GM18520 (cell line): ENCODE results near the gene HOXD10.

Experiments
- ATAC-seq: cut with Tn5 transposase; IDR thresholded peaks from one replicate; pipeline ENCODE4 v1.9.1; 2021; ENCODE audit not compliant: unreplicated experiment

The HOXD10 gene

DNA sequence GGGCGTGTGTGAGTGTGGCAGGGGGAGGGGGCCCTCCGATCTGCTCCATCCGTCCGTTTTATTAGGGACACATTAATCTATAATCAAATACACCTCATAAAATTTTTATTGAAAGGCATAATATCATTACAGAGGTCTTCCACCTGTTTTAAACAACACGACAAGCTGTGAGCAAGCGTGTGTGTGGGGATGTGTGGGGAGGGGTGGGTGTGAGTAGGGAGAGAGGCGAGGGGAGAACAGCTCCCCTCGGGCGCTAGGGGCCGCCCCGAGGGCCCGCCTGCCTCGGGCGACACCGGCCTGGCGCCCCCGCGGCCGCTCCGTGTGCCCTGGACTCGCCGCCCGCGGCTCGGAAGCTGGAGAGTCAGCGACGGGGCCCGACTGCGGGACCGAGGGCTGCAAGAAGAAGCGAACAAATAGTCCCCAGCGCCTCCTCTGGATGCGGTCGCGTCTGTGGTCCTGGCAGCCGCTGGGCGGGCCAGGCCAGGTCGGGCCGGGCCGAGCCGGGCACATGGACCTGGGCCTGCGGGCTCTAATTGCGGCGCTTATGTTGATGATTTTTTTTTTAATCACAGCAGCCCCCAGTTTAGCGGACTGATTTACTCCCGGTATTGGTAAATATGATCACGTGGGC is 5.6 kb downstream of the HOXD10 start:
- ATAC-seq, result no peak

DNA sequence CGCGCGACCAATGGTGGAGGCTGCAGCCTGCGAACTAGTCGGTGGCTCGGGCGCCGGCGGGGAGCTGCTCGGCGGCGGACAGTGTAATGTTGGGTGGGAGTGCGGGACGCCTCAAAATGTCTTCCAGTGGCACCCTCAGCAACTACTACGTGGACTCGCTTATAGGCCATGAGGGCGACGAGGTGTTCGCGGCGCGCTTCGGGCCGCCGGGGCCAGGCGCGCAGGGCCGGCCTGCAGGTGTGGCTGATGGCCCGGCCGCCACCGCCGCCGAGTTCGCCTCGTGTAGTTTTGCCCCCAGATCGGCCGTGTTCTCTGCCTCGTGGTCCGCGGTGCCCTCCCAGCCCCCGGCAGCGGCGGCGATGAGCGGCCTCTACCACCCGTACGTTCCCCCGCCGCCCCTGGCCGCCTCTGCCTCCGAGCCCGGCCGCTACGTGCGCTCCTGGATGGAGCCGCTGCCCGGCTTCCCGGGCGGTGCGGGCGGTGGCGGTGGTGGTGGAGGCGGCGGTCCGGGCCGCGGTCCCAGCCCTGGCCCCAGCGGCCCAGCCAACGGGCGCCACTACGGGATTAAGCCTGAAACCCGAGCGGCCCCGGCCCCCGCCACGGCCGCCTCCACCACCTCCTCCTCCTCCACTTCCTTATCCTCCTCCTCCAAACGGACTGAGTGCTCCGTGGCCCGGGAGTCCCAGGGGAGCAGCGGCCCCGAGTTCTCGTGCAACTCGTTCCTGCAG is 6.3 kb downstream of the HOXD10 start, which contains the start of gene HOXD9:
HOXD9 (plus strand) TSS at position 37 of the 728 bp plus-strand sequence; CDS start at position 87, 50 bp downstream.
- ATAC-seq, result no peak

DNA sequence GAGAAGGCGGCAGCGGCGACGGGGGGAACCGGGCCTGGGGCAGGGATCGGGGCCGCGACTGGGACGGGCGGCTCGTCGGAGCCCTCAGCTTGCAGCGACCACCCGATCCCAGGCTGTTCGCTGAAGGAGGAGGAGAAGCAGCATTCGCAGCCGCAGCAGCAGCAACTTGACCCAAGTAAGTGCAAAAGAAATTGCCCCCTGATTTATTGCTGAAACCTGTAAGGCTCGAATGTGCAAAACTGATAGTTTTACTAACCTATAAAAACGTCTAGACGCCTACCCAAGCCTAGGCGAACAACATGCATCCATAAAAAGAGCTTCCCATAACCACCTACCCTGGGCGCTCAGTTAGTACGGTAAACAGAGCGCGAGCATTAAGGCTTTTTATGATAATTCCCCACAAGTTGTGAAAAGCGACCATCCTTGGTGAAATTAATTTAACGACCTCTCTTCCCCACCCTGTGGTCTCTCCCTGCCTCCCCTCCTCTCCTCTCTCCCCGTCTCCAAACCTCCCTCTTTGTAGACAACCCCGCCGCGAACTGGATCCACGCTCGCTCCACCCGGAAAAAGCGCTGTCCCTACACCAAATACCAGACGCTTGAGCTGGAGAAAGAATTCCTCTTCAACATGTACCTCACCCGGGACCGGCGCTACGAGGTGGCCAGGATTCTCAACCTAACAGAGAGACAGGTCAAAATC is 7.0 kb downstream of the HOXD10 start:
- no peak for ATAC-seq

DNA sequence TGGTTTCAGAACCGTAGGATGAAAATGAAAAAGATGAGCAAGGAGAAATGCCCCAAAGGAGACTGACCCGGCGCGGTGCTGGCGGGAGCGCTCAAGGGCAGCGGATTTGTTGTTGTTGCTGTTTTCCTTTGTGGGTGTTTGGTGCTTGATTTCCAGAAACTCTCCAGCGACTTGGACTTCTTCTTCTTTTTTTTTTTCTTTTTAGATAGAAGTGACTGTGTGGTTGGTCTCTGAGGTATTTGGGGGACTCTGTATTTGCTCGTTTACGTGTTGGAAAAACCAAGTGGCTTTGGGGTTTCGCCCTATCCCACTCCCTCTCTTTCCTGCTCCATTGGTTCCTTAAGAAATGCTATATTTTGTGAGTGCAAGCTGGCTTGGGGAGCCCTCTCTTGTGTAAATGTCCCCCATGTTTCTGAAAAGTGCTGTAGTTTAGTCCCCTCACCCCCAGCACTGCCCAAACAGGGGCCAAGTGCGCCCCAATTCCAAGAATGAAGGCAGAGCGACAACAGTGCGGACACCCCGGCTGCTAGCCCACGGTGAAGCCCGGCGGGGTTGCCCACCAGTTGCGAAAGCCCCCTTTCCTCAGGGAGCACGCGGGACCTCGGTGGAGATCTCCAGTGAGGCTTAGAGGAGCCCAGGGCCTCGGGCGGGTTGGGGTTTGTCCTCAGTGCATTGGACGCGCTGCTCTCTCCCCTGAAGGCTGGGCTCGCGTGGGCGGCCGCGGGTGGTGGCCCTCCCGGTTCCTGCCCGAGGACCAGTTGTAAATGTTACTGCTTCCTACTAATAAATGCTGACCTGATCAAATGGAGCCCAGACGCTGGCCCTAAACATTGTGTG is 7.8 kb downstream of the HOXD10 start:
- ATAC-seq, result no peak

DNA sequence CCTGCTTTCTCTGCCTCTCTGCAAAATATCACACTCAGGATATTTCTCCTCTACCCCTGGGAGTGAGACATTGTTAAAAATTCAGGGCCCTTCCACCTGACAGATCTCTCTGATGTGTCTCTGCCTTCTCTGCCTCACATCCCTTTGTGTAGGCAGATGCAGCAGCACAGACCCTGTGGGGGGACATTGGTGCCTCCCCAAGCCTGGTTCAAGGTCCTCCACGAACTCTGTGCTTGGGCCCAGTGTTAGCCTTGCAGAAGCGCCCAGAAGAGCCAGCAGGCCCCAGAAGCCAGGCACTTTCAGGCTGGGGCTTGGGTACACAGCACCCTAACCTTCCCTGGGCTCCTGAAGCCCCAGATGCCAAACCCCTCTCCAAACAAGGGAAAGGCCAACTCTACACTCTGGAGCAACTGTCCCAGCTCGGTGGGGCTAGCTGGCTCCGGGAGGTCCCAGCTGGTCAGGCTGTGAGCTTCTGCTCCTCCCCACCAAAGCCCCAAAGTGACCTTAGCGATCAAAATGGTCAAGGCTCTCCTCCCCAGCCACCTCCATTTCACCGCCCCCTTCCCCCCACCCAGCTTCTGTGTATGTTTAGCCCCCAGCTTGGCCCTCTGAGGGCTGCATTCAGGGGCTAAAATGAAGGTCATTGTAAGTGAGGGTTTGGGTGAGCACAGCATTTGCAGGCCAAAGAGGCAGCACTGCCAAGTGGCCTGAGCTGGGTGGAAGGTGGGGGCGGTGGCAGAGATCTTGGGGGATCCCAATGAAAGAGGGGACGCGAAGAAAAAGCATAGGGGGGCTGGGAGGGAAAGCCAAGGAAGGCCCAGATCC is 8.6 kb downstream of the HOXD10 start:
- ATAC-seq, result no peak

DNA sequence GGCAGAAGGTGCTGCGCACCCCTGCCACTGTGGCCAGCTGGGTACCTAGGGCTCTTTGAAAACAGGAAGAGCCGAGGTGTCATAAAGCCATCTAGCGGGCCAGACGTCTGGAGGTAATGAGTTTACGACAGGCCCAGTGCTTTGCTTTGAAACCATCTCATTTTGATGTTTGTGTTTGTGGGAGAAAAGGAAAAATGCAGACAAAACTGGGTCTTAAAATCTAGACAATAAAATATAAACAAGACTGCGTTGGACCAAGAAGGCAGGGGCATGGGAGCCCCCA is 9.1 kb downstream of the HOXD10 start:
- no peak for ATAC-seq

DNA sequence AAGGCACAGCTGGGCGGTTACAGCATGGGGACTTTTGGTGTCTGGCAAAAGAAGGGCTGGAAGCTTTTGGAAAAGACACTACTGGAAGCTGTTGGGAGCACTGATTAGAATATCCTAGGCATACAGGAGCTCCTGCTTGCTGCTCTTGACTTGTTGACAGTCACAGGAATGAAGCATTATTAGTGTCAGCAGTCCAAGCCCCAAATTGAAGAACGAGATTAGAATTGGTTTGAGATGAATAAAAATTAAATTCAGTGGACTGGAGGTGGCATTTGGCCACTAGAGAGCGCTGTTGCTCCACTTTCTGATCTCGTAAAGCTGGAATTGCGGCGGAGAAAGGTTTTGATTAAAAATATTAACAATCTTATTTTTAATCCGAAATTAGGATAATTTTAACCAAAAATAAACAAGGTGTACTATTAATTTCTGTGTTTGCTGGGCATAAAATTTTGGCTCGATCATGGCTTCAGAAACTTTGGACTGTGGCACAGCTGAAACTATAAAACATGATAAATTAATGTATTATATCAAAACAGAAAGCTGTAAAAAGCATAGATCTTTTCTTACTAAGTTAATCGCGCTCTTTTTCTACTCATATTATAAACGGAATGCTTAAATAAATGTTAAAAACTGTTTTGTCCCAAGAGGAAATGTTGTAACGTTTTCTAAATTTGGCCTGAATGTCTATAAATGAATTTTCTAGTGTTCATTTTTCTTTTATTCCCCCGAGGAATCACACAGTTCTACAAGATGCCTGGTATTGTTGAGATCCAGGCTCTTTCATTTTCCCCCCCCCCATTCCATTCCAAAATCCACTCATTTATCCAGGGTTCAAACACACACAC is 10.6 kb downstream of the HOXD10 start:
- ATAC-seq, result no peak

DNA sequence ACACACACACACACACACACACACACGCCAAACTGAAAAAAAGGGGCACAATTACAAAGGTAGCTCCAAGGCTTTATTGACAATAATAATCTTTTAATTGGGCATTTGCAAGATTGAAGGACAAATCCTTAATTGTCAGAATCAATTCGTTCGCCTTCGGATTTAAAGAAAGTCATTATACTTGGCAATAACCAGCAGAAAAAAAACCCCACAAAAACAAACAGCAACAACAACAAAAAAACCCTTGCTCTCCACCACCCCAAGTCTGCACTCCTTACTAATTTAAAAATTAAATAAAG is 11.1 kb downstream of the HOXD10 start:
- ATAC-seq, result no peak

DNA sequence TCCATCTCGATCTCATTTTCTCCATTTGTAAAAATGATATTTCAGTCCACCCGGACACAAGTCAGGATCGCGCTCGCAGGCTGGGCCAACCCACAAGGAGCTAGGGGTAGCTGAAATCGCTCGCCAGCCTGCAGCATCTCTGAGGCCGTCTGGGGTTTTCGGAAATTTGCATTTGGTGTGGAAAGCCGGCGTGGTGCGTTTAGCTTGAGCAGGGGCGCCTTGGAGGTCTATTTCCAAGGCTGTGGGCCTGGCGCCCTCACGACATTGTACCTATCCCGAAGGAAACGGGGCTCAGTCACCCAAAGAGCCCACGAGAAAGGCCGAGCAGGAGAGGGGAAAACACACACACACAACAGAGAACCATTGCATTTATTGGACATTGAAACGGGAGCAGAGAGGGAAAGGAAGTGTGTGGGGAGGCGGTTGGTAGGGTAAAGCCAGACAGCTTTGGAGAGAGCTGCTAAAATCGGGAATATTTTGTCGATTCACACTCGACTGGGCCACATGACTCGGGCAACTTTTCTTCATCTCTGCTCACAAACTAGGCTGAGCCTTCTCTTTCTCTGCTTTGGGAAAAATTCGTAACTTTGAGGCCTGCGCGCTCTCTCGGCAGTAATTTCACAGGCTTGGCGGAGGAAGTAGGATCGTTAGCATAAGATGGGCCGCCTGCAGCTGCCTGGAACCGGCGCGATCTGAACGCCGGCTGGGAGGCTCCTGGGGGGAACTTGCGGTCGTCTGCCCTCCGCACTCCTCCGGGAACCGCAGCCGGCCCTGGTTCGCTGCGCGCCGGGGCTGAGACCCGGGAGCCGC is 11.8 kb downstream of the HOXD10 start:
- no peak for ATAC-seq

DNA sequence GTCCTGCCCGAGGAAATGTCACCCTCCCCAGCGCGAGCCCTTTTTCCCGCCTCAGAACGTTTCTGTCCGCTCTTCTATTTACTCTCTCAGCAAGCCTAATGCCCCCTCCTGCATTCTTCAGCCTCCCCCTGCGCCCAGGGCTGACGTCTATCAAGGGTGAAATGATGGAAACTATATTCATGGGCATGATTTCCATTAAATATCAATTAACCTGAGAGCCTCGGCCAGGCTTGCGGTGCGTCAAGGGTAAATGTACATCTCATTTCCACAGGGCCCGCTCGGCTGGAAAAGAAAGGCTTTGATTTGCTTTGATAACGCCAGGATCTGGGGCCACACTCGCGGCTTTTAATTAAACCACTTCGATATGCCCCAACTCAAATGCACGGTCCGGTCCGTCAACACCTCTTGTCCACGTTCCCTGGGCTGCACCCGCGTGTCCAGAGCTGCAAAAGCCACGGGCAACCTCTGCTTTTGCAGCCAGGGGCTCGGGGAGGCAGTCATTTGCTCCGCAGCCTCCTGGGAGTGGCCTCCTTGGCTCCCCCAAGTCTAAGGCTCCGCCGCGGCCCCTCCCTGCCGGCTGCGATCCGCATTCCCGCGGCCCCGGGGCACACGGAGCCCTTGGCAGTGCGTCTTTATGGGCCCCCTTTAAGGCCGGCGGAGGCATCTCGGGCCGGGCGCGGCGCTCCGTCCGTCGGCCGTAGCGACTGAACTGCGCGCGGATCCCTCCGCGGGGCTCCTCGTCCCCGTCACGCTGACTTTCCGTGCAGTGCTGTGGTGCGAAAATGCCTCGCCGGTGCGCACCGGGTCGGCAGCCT is 12.6 kb downstream of the HOXD10 start, which contains the start of gene HOXD8:
HOXD8 (plus strand) TSS at position 724 of the 815 bp plus-strand sequence. CDS start 662 bp downstream, outside the sequence.
- ATAC-seq, result no peak

DNA sequence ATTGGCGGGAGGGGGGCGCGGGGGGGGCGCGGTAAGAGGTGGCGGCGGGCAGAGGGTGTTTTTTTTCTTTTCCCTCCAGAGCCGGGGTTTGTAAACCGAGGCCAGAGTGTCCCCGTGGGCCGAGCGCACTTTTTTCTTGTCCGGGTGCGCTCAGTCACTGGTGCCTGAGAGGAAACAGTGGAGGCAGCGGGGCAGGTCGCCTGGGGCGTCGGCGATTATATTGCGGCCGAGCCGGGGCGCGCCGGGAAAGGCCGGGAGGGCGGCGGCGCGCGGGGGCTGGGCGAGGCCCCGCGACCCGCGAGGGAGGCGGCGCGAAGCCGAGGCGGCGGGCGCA is 13.2 kb downstream of the HOXD10 start:
- no peak for ATAC-seq

DNA sequence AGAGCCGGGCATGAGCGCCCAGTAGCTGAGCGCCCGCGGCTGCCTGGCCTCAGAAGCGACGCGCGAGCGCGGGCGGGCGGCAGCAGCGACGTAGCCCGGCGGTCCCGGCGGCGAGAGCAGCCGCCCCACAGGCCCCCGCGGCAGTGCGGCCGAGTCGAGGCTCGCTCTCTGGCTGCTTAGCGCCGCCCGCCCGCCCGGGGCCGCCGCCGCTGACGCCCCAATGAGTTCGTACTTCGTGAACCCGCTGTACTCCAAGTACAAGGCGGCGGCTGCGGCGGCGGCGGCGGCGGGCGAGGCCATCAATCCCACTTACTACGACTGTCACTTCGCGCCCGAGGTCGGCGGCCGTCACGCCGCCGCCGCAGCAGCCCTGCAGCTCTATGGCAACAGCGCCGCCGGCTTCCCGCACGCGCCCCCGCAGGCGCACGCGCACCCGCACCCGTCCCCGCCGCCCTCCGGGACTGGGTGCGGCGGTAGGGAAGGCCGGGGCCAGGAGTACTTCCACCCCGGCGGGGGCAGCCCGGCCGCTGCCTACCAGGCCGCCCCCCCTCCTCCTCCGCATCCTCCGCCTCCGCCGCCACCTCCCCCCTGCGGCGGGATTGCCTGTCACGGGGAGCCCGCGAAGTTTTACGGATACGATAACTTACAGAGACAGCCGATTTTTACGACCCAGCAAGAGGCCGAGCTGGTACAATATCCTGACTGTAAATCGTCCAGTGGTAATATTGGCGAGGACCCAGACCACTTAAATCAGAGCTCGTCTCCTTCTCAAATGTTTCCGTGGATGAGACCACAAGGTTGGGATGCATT is 13.8 kb downstream of the HOXD10 start:
- no peak for ATAC-seq

DNA sequence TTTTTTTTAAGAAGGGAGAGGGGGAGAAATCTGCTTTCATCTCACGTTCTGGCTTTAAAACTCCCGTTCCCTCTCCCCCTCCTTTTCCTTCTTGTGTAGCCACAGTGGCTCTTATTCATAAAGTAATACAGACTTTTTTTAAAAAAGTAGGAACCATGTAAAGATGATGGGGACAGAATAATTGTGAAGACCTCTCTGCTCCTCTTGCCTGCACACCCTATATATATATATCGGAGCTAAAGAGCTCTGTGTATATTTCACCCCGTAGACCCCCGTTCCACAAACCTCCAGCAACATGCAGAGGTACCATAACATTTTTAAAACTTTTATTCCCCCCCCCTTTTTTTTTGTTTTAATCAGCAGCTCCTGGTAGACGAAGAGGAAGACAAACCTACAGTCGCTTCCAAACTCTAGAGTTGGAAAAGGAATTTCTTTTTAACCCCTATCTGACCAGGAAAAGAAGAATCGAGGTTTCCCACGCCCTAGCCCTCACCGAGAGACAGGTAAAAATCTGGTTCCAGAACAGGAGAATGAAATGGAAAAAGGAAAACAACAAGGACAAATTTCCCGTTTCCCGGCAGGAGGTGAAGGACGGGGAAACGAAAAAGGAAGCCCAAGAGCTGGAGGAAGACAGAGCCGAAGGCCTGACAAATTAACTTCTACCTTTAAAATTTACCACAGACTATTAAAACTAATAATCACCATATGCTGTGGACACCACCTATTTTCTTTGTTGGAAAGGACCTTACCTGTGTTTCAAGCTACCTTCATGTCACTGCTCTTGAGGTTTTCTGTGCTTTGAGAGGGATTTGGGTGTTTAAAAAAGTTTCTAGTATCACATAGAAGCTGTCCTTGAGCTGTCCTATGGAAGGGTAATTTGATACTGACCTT is 14.6 kb downstream of the HOXD10 start:
- ATAC-seq, result no peak

DNA sequence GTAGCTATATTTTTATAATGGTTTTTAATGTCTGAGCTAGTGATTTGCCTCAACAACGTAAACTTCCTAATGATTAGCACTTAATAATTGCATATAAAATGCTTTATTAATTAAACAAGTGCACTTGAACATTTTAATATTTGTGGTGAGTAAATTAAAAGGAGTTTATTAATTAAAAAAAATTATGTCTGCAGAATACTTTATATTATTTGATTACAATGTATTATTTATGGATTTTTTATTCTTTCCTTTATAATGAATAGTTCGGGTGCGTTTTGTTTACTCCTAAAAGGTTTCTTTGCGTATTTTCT is 15.2 kb downstream of the HOXD10 start:
- ATAC-seq, result no peak

DNA sequence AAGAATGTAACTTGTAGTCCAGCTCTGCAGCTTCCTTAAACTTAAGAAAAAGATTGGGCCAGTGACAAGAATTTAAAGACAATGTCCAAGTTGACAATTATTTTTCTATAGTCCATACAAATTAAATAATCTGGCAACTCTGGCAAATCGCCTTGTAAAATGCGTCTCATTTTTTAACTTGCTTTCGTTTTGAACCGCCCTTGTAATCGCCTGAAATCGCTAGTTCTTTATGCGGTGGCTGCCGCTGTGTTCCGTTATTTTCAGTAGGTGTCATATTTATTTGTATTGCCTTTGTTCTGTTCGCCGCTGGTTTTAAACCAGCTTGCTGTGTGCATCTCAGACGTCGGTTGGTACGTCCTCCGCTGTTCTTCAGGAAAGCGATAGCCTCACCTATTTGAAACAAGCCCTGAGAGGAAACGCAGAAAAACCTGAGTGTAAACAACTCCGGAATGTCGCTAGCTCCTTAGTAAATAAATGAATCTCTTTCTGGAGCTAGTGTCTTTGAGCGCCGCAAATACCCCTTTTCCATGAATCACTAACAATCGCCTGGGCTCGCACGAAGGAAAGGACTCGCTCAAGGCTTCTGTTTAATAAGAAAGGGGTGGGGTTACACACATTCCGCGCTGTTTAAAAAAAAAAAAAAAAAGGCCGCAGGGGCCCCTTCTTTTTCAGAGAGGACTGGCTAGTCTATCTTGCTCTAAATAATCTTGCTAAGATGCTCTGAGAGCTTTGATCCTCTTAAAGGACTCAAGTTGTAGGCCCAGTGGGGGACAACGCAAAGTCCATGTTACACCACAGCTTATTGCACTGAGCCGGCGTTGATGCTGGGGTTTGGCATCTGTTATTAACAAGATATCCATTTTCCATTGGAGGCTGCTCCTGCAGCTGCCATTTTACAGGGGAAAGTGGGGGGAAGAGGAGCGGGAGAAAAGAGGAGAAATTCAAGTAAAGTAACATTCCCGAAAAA is 15.9 kb downstream of the HOXD10 start:
- ATAC-seq, result no peak
